K562 (cell line): ENCODE results near the gene TBC1D12. TPM values are rescaled to one million over a fixed set of nuclear protein-coding genes. Genes with fewer than 3 reads are reported as not detected.

Source experiments
- BCL6 ChIP-seq: fragments of 250-450 bp; sonication (Bioruptor Pico); IDR thresholded peaks from 2 replicates; pipeline ENCODE4 v1.4.0; 2020
- CAMTA2 ChIP-seq: fragments of 250-450 bp; sonication (Bioruptor Pico); conservative IDR thresholded peaks from 2 replicates; pipeline ENCODE4 v1.5.1; 2022
- CBFA2T2 ChIP-seq: fragments of 450-650 bp; conservative IDR thresholded peaks from 2 replicates; pipeline ENCODE4 v1.6.1; 2017; ENCODE audit warnings: mild to moderate bottlenecking
- ETV5 ChIP-seq: sonication (generic); formaldehyde crosslinking; IDR thresholded peaks from 2 replicates; pipeline ENCODE4 v1.4.0; 2020; ENCODE audit warnings: low read depth, mild to moderate bottlenecking, missing genetic modification reagents
- FOSL1 ChIP-seq: fragments of 200-800 bp; sonication (Bioruptor generic); conservative IDR thresholded peaks from 2 replicates; pipeline ENCODE4 v1.6.1; 2016; ENCODE audit warnings: missing genetic modification characterization, missing compliant biosample characterization
- NR2C2 ChIP-seq, 2 experiments: fragments of 200-800 bp in 1 of 2; sonication (Bioruptor generic) in 1 of 2; sonication (generic) in 1 of 2; formaldehyde crosslinking in 1 of 2; IDR thresholded peaks; 2 replicates each; pipeline versions ENCODE4 v1.6.1 to v1.8.0; 2016 to 2022; ENCODE audit warnings: mild to moderate bottlenecking in 1 of 2, missing compliant biosample characterization in 1 of 2, missing genetic modification characterization in 1 of 2, missing genetic modification reagents in 1 of 2
- TEAD4 ChIP-seq, 2 experiments: sonication (generic) in 1 of 2; formaldehyde crosslinking in 1 of 2; IDR thresholded peaks; 2 replicates each; pipeline versions ENCODE4 v1.6.1 to v1.8.0; 2012 to 2022; ENCODE audit warnings: borderline replicate concordance in 1 of 2, inconsistent platforms in 1 of 2, low read length in 1 of 2, mild to moderate bottlenecking in 1 of 2, missing genetic modification reagents in 1 of 2
- TFAP4 ChIP-seq: sonication (generic); formaldehyde crosslinking; IDR thresholded peaks from 2 replicates; pipeline ENCODE4 v1.8.0; 2022; ENCODE audit warnings: missing genetic modification reagents, mild to moderate bottlenecking, moderate library complexity, borderline replicate concordance
- ZFX ChIP-seq: sonication (generic); formaldehyde crosslinking; IDR thresholded peaks from 2 replicates; pipeline ENCODE4 v1.8.0; 2022; ENCODE audit warnings: mild to moderate bottlenecking, missing genetic modification reagents, moderate library complexity
- polyA plus RNA-seq, 8 experiments: library from polyadenylated mRNA; depleted of rRNA in 4 of 8; stranded (reverse) in 5 of 8; unstranded in 3 of 8; fragments of >200 nt; fragmentation: Nextera tagmentation in 2 of 8; fragmentation: Illumina TruSeq in 1 of 8; extraction: Ambion mirVana in 2 of 8; extraction: Trizol in 1 of 8; gene quantifications; 2 replicates each; pipeline versions ENCODE4 v1.2.1 to v1.2.3, GENCODE V29; 2011 to 2014; ENCODE audit warnings: inconsistent platforms in 1 of 8, missing spikeins in 1 of 8
- total RNA-seq, 7 experiments: library from RNA; depleted of rRNA in 6 of 7; stranded (reverse); fragments of >200 nt in 6 of 7; fragmentation: Illumina TruSeq in 2 of 7; extraction: Trizol in 2 of 7; gene quantifications; 2 replicates each; pipeline versions ENCODE4 v1.2.1 to v1.2.3, GENCODE V29; 2011 to 2021; ENCODE audit warnings: low replicate concordance in 1 of 7
- TF ChIP-seq, protein P1 (sequence below), 2 experiments: IDR thresholded peaks; 2 replicates each; pipeline ENCODE4 v1.6.1; 2012; ENCODE audit warnings: improper control_type of control experiment in 2 of 2, low read depth in 2 of 2, low read length in 2 of 2, borderline replicate concordance in 1 of 2
- TF ChIP-seq, protein P2 (sequence below), 2 experiments: IDR thresholded peaks; 2 replicates each; pipeline ENCODE4 v1.6.1; 2011; ENCODE audit warnings: borderline replicate concordance in 1 of 2, control low read depth in 1 of 2, low read depth in 1 of 2, low read length in 1 of 2, mild to moderate bottlenecking in 1 of 2, mixed read lengths in 1 of 2, moderate library complexity in 1 of 2; ENCODE audit not compliant: insufficient read depth in 1 of 2, insufficient read length in 1 of 2, poor library complexity in 1 of 2, severe bottlenecking in 1 of 2; ENCODE audit errors: extremely low read depth in 1 of 2
- TF ChIP-seq, protein P3 (sequence below): sonication (generic); formaldehyde crosslinking; IDR thresholded peaks from 2 replicates; pipeline ENCODE4 v1.8.0; 2022; ENCODE audit warnings: missing genetic modification reagents, mild to moderate bottlenecking, borderline replicate concordance

Gene TBC1D12
- total and polyA plus RNA-seq, 9 of the 15 experiments (the other 6 are each of a cell fraction or from before 2014, with no cell fraction given): 2.1 to 6.7 (median 3.9) TPM

DNA sequence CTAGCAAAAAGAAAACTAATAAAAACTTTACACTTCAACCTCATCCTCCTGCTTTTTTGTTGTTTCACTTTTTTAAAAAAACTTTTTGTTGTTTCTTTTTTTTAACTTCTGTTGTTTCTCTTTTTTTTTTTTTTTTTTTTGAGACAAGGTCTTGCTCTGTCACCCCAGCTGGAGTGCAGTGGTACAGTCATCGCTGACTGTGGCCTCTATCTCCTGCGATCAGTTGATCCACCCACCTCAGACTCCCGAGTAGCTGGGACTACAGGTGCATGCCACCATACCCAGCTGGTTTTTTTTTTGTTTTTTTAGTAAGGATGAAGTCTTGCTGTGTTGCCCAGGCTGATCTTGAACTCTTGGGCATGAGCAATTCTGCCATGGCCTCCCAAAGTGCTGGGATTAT, 85.2 kb downstream of the TBC1D12 start (continued):
- TF ChIP-seq CAMTA2 (CRISPR knock-in tag) (no peak), NR2C2 (CRISPR knock-in tag; IDR thresholded peaks at IDR 0.05) (no peak), NR2C2 (tag; IDR thresholded peaks at IDR 0.05) (no peak), ZFX (CRISPR knock-in tag) (no peak), TEAD4 (IDR thresholded peaks at IDR 0.05; ENCODE audit: low read length) (no peak), TEAD4 (CRISPR knock-in tag; IDR thresholded peaks at IDR 0.05; ENCODE audit: borderline replicate concordance) (no peak), CBFA2T2 (peak; percentile 46), ETV5 (no peak), FOSL1 (tag) (peak; percentile 44), BCL6 (CRISPR knock-in tag) (no peak), TFAP4 (CRISPR knock-in tag) (peak; percentile 28; the same call in 1 of the 2 replicates)
- TF ChIP-seq, protein P1, sequence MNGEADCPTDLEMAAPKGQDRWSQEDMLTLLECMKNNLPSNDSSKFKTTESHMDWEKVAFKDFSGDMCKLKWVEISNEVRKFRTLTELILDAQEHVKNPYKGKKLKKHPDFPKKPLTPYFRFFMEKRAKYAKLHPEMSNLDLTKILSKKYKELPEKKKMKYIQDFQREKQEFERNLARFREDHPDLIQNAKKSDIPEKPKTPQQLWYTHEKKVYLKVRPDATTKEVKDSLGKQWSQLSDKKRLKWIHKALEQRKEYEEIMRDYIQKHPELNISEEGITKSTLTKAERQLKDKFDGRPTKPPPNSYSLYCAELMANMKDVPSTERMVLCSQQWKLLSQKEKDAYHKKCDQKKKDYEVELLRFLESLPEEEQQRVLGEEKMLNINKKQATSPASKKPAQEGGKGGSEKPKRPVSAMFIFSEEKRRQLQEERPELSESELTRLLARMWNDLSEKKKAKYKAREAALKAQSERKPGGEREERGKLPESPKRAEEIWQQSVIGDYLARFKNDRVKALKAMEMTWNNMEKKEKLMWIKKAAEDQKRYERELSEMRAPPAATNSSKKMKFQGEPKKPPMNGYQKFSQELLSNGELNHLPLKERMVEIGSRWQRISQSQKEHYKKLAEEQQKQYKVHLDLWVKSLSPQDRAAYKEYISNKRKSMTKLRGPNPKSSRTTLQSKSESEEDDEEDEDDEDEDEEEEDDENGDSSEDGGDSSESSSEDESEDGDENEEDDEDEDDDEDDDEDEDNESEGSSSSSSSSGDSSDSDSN (IDR thresholded peaks at IDR 0.05; ENCODE audit: borderline replicate concordance in 1 of 2, low read depth in 2 of 2, low read length in 2 of 2): no peak
- TF ChIP-seq, protein P2, sequence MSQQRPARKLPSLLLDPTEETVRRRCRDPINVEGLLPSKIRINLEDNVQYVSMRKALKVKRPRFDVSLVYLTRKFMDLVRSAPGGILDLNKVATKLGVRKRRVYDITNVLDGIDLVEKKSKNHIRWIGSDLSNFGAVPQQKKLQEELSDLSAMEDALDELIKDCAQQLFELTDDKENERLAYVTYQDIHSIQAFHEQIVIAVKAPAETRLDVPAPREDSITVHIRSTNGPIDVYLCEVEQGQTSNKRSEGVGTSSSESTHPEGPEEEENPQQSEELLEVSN (IDR thresholded peaks at IDR 0.05; ENCODE audit: borderline replicate concordance in 1 of 2, extremely low read depth in 1 of 2, insufficient read depth in 1 of 2, insufficient read length in 1 of 2, low read depth in 1 of 2, low read length in 1 of 2, poor library complexity in 1 of 2, severe bottlenecking in 1 of 2): no peak
- TF ChIP-seq, protein P3, sequence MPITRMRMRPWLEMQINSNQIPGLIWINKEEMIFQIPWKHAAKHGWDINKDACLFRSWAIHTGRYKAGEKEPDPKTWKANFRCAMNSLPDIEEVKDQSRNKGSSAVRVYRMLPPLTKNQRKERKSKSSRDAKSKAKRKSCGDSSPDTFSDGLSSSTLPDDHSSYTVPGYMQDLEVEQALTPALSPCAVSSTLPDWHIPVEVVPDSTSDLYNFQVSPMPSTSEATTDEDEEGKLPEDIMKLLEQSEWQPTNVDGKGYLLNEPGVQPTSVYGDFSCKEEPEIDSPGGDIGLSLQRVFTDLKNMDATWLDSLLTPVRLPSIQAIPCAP (CRISPR knock-in tag): no peak
